Ovary (tissue), 3 donors: ENCODE measurements around the gene HPS6.

ENCODE experiments used
- CTCF ChIP-seq, 3 donors: fragments of 450-650 bp in 2 of 3; fragments of 200-600 bp in 1 of 3; IDR thresholded peaks; one replicate each; pipeline versions ENCODE4 v1.5.1 to v1.8.0; 2016 to 2022; ENCODE audit warnings: antibody characterized with exemption in 3 of 3, mild to moderate bottlenecking in 1 of 3
- EP300 ChIP-seq: sonication (generic); formaldehyde crosslinking; IDR thresholded peaks from one replicate; pipeline ENCODE4 v1.6.1; 2017; ENCODE audit warnings: antibody characterized with exemption
- POLR2A ChIP-seq: fragments of 450-650 bp; IDR thresholded peaks from one replicate; pipeline ENCODE4 v1.6.1; 2017; ENCODE audit warnings: antibody characterized with exemption, mild to moderate bottlenecking, moderate library complexity
- donor health status: DM: no; HTN: no; CAD: no.

GRCh38 chr10:102112210-102112817, 47.2 kb downstream of the HPS6 start:
- TF ChIP-seq POLR2A (no peak), CTCF (IDR thresholded peaks at IDR 0.05) (no peak), EP300 (no peak)
